HT-29 (cell line): ENCODE measurements around the gene SUDS3. TPM values are rescaled to one million over a fixed set of nuclear protein-coding genes. Genes with fewer than 3 reads are reported as not detected.

Source experiments
- DNase-seq: peaks from one replicate; pipeline ENCODE4 v3.0.0-alpha.2; 2015; ENCODE audit warnings: low spot score
- total RNA-seq: library from RNA; depleted of rRNA; stranded (reverse); fragments of >200 nt; shearing (Covaris generic); gene quantifications from 2 replicates; pipeline ENCODE4 v1.2.3, GENCODE V29; 2014; rRNA removed

SUDS3 gene
- total RNA-seq, 1 experiment from 2014 or later: 32.2 TPM

GRCh38 chr12:118447181-118447580 is 70.8 kb downstream of the SUDS3 start:
- no peak for DNase-seq

GRCh38 chr12:118448341-118448740 is 72.0 kb downstream of the SUDS3 start:
- no peak for DNase-seq

GRCh38 chr12:118455327-118455726 is 79.0 kb downstream of the SUDS3 start:
- DNase-seq: no peak

GRCh38 chr12:118456741-118457140 is 80.4 kb downstream of the SUDS3 start:
- no peak for DNase-seq

GRCh38 chr12:118459110-118459509 is 82.8 kb downstream of the SUDS3 start:
- no peak for DNase-seq

- no peak for DNase-seq
These were observed 87.3 kb downstream of the SUDS3 start for GRCh38 chr12:118463677-118464076.

GRCh38 chr12:118465706-118466105 is 89.4 kb downstream of the SUDS3 start:
- DNase-seq: no peak

Other genes with a start within 250 kb of the SUDS3 start
- gene PEBP1, start 240.4 kb upstream of the SUDS3 start, total RNA-seq: 256 and 291 TPM in 2 replicates
- 3.1 and 5.5 TPM in 2 replicates for gene TAOK3, start 3.6 kb upstream of the SUDS3 start, total RNA-seq